ENCODE results near the gene REV1. TPM values are rescaled to one million over a fixed set of nuclear protein-coding genes. Genes with fewer than 3 reads are reported as not detected.

Gene REV1
- total RNA-seq, 2 donors from 2014 or later: 22.3 to 26.4 TPM

- Histone ChIP-seq H3K27me3 (no peaks in the 10 kb centered on the region), H3K9me3 (no peaks in the 10 kb centered on the region), H3K27ac (peak overlapping the region; percentile 95 to 99), H3K4me3 (peak overlapping the region; percentile 87 to 95), H3K4me1 (peaks cover 0 to 31% of the 10 kb centered on the region in 2 donors), H3K36me3 (no peaks in the 10 kb centered on the region)
- no peak for DNase-seq (ENCODE audit: low spot score)
- TF ChIP-seq, protein P1, sequence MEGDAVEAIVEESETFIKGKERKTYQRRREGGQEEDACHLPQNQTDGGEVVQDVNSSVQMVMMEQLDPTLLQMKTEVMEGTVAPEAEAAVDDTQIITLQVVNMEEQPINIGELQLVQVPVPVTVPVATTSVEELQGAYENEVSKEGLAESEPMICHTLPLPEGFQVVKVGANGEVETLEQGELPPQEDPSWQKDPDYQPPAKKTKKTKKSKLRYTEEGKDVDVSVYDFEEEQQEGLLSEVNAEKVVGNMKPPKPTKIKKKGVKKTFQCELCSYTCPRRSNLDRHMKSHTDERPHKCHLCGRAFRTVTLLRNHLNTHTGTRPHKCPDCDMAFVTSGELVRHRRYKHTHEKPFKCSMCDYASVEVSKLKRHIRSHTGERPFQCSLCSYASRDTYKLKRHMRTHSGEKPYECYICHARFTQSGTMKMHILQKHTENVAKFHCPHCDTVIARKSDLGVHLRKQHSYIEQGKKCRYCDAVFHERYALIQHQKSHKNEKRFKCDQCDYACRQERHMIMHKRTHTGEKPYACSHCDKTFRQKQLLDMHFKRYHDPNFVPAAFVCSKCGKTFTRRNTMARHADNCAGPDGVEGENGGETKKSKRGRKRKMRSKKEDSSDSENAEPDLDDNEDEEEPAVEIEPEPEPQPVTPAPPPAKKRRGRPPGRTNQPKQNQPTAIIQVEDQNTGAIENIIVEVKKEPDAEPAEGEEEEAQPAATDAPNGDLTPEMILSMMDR (IDR thresholded peaks at IDR 0.05): no peak
These were observed 1.0 kb upstream of the REV1 start for GRCh38 chr2:99490623-99491461.

- TF ChIP-seq, protein P1 (IDR thresholded peaks at IDR 0.05): no peak
These were observed 605 bp downstream of the REV1 start for GRCh38 chr2:99489063-99489760.

DNA sequence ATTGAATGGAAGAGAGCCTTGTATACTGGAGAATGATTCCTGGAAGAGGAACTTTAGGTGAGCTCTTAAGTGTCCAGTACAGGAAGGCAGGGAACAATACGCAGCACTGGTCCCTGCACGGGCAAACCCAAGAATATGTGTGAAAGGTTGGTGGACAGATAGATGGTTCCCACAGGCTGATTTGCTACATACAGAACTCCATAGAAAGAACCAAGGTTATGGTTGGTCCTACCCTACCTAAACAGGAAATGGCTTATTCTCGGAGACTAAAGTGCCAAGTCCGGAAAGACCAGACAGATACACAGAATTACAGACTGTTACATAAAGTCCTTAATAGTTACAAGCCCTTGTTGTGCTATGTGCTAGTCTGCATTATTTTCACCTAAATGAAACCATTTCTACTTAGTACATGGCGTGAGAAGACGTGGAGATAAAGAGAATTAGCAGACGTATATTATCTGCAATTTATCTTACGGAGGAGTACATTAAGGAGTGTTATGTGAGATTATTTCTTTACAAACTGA is 1.2 kb downstream of the REV1 start:
- DNase-seq (ENCODE audit: low spot score): no peak
- peaks cover 0 to 49% of the 10 kb centered on the region in 2 donors for H3K4me1 ChIP-seq
- no peaks in the 10 kb centered on the region for H3K36me3 ChIP-seq
- no peaks in the 10 kb centered on the region for H3K27me3 ChIP-seq
- no peaks in the 10 kb centered on the region for H3K9me3 ChIP-seq
- peak overlapping the region; percentile 95 to 99 for H3K27ac ChIP-seq
- TF ChIP-seq, protein P1 (IDR thresholded peaks at IDR 0.05): no peak
- peak overlapping the region; percentile 87 to 95 for H3K4me3 ChIP-seq

More at GRCh38 chr2:99489063-99489760, 605 bp downstream of the REV1 start:
- peak overlapping the region; percentile 87 to 95 for H3K4me3 ChIP-seq
- DNase-seq (ENCODE audit: low spot score): peak; percentile 67
- H3K9me3 ChIP-seq: no peaks in the 10 kb centered on the region
- H3K36me3 ChIP-seq: no peaks in the 10 kb centered on the region
- H3K27ac ChIP-seq: peak overlapping the region; percentile 95 to 99
- H3K27me3 ChIP-seq: no peaks in the 10 kb centered on the region
- H3K4me1 ChIP-seq: peaks cover 0 to 46% of the 10 kb centered on the region in 2 donors

- H3K4me1 ChIP-seq: peaks cover 0 to 52% of the 10 kb centered on the region in 2 donors
- H3K36me3 ChIP-seq: no peaks in the 10 kb centered on the region
- no peaks in the 10 kb centered on the region for H3K27me3 ChIP-seq
- DNase-seq (ENCODE audit: low spot score): no peak
- peak overlapping the region in 1 of 2 donors; percentile 87 for H3K4me3 ChIP-seq
- TF ChIP-seq, protein P1 (IDR thresholded peaks at IDR 0.05): no peak
- no peaks in the 10 kb centered on the region for H3K9me3 ChIP-seq
- no peak overlapping the region for H3K27ac ChIP-seq
These were observed 1.9 kb downstream of the REV1 start for GRCh38 chr2:99487906-99488305.

- H3K4me3 ChIP-seq: no peak overlapping the region
- H3K4me1 ChIP-seq: peaks cover 0 to 67% of the 10 kb centered on the region in 2 donors
- no peaks in the 10 kb centered on the region for H3K27me3 ChIP-seq
- no peaks in the 10 kb centered on the region for H3K36me3 ChIP-seq
- TF ChIP-seq, protein P1 (IDR thresholded peaks at IDR 0.05): no peak
- DNase-seq (ENCODE audit: low spot score): no peak
- no peak overlapping the region for H3K27ac ChIP-seq
- H3K9me3 ChIP-seq: no peaks in the 10 kb centered on the region
These were observed 4.0 kb downstream of the REV1 start for GRCh38 chr2:99485824-99486223.
